ENCODE data around the gene NVL.

Gene NVL

GRCh38 chr1:224252479-224252878 lies 77.5 kb downstream of the NVL start:
- ATAC-seq (ENCODE audit: insufficient read depth, low read depth) = no peak
- DNase-seq = no peak
- H3K4me2 ChIP-seq (ENCODE audit: insufficient read depth, low read length) = no peak overlapping the region
- no peaks in the 10 kb centered on the region for H3K79me2 ChIP-seq (ENCODE audit: insufficient read depth, low read length)
- no peak for TF ChIP-seq CTCF (IDR thresholded peaks at IDR 0.05; ENCODE audit: borderline replicate concordance, extremely low read depth, low read length, poor library complexity, severe bottlenecking)
- no peak for TF ChIP-seq EZH2 (IDR thresholded peaks at IDR 0.05; ENCODE audit: borderline replicate concordance, low read depth, low read length, severe bottlenecking)
- H3K27me3 ChIP-seq (ENCODE audit: insufficient read depth, low read length, poor library complexity) = no peaks in the 10 kb centered on the region
- no peaks in the 10 kb centered on the region for H3K4me1 ChIP-seq (ENCODE audit: insufficient read depth, low read length)
- H4K20me1 ChIP-seq (ENCODE audit: insufficient read depth, low read length) = no peaks in the 10 kb centered on the region
- H2AFZ ChIP-seq (ENCODE audit: low read depth, low read length) = no peak overlapping the region
- no peak overlapping the region for H3K9ac ChIP-seq (ENCODE audit: low read depth, low read length)
- peaks cover 23% of the 10 kb centered on the region for H3K36me3 ChIP-seq (ENCODE audit: insufficient read depth, low read length)
- H3K27ac ChIP-seq (ENCODE audit: low read length) = no peak overlapping the region
- no peaks in the 10 kb centered on the region for H3K9me3 ChIP-seq (ENCODE audit: insufficient read depth, low read length, severe bottlenecking)
- H3K4me3 ChIP-seq (ENCODE audit: low read depth in 1 of 2, low read length in 2 of 2) = no peak overlapping the region

GRCh38 chr1:224251741-224252146 lies 78.2 kb downstream of the NVL start:
- H4K20me1 ChIP-seq (ENCODE audit: insufficient read depth, low read length) = no peaks in the 10 kb centered on the region
- H3K9ac ChIP-seq (ENCODE audit: low read depth, low read length) = no peak overlapping the region
- no peak for TF ChIP-seq EZH2 (IDR thresholded peaks at IDR 0.05; ENCODE audit: borderline replicate concordance, low read depth, low read length, severe bottlenecking)
- TF ChIP-seq CTCF (IDR thresholded peaks at IDR 0.05; ENCODE audit: borderline replicate concordance, extremely low read depth, low read length, poor library complexity, severe bottlenecking) = no peak
- no peak overlapping the region for H3K4me2 ChIP-seq (ENCODE audit: insufficient read depth, low read length)
- no peak overlapping the region for H2AFZ ChIP-seq (ENCODE audit: low read depth, low read length)
- H3K27me3 ChIP-seq (ENCODE audit: insufficient read depth, low read length, poor library complexity) = no peaks in the 10 kb centered on the region
- ATAC-seq (ENCODE audit: insufficient read depth, low read depth) = no peak
- H3K79me2 ChIP-seq (ENCODE audit: insufficient read depth, low read length) = no peaks in the 10 kb centered on the region
- H3K4me3 ChIP-seq (ENCODE audit: low read depth in 1 of 2, low read length in 2 of 2) = no peak overlapping the region
- H3K36me3 ChIP-seq (ENCODE audit: insufficient read depth, low read length) = peaks cover 23% of the 10 kb centered on the region
- no peak for DNase-seq
- no peaks in the 10 kb centered on the region for H3K4me1 ChIP-seq (ENCODE audit: insufficient read depth, low read length)
- no peaks in the 10 kb centered on the region for H3K9me3 ChIP-seq (ENCODE audit: insufficient read depth, low read length, severe bottlenecking)
- no peak overlapping the region for H3K27ac ChIP-seq (ENCODE audit: low read length)

- Histone ChIP-seq H3K9me3 (ENCODE audit: insufficient read depth, low read length, severe bottlenecking) (no peaks in the 10 kb centered on the region), H3K4me3 (ENCODE audit: low read depth in 1 of 2, low read length in 2 of 2) (no peak overlapping the region), H3K27me3 (ENCODE audit: insufficient read depth, low read length, poor library complexity) (no peaks in the 10 kb centered on the region), H3K9ac (ENCODE audit: low read depth, low read length) (peak overlapping the region; percentile 27), H3K4me1 (ENCODE audit: insufficient read depth, low read length) (peaks cover 19% of the 10 kb centered on the region), H2AFZ (ENCODE audit: low read depth, low read length) (peak overlapping the region; percentile 34; the same call in 1 of the 2 replicates), H4K20me1 (ENCODE audit: insufficient read depth, low read length) (no peaks in the 10 kb centered on the region), H3K27ac (ENCODE audit: low read length) (peak overlapping the region; percentile 77), H3K79me2 (ENCODE audit: insufficient read depth, low read length) (no peaks in the 10 kb centered on the region), H3K4me2 (ENCODE audit: insufficient read depth, low read length) (peak overlapping the region; percentile 17; the same call in 1 of the 2 replicates), H3K36me3 (ENCODE audit: insufficient read depth, low read length) (peaks cover 37% of the 10 kb centered on the region)
- DNase-seq (peak; percentile 19), ATAC-seq (ENCODE audit: insufficient read depth, low read depth) (peak; percentile 81)
- TF ChIP-seq CTCF (IDR thresholded peaks at IDR 0.05; ENCODE audit: borderline replicate concordance, extremely low read depth, low read length, poor library complexity, severe bottlenecking) (no peak), EZH2 (IDR thresholded peaks at IDR 0.05; ENCODE audit: borderline replicate concordance, low read depth, low read length, severe bottlenecking) (no peak)
These were observed 84.8 kb downstream of the NVL start for GRCh38 chr1:224245188-224245587.

- H4K20me1 ChIP-seq (ENCODE audit: insufficient read depth, low read length) = no peaks in the 10 kb centered on the region
- no peaks in the 10 kb centered on the region for H3K27me3 ChIP-seq (ENCODE audit: insufficient read depth, low read length, poor library complexity)
- H3K9ac ChIP-seq (ENCODE audit: low read depth, low read length) = no peak overlapping the region
- no peaks in the 10 kb centered on the region for H3K4me1 ChIP-seq (ENCODE audit: insufficient read depth, low read length)
- DNase-seq = no peak
- no peaks in the 10 kb centered on the region for H3K79me2 ChIP-seq (ENCODE audit: insufficient read depth, low read length)
- no peak for ATAC-seq (ENCODE audit: insufficient read depth, low read depth)
- no peak overlapping the region for H3K27ac ChIP-seq (ENCODE audit: low read length)
- no peak overlapping the region for H2AFZ ChIP-seq (ENCODE audit: low read depth, low read length)
- H3K4me2 ChIP-seq (ENCODE audit: insufficient read depth, low read length) = no peak overlapping the region
- no peak for TF ChIP-seq CTCF (IDR thresholded peaks at IDR 0.05; ENCODE audit: borderline replicate concordance, extremely low read depth, low read length, poor library complexity, severe bottlenecking)
- TF ChIP-seq EZH2 (IDR thresholded peaks at IDR 0.05; ENCODE audit: borderline replicate concordance, low read depth, low read length, severe bottlenecking) = no peak
- peaks cover 31% of the 10 kb centered on the region for H3K36me3 ChIP-seq (ENCODE audit: insufficient read depth, low read length)
- no peak overlapping the region for H3K4me3 ChIP-seq (ENCODE audit: low read depth in 1 of 2, low read length in 2 of 2)
- H3K9me3 ChIP-seq (ENCODE audit: insufficient read depth, low read length, severe bottlenecking) = no peaks in the 10 kb centered on the region
These were observed 91.2 kb downstream of the NVL start for GRCh38 chr1:224238756-224239155.

Data from DND-41 (cell line).